Adrenal gland (tissue), 5 donors: ENCODE results near the gene CYS1.

Experiments
- POLR2A ChIP-seq, 2 donors: fragments of 450-650 bp; IDR thresholded peaks; one replicate each; pipeline ENCODE4 v1.6.1; 2017; ENCODE audit warnings: antibody characterized with exemption in 2 of 2, mild to moderate bottlenecking in 2 of 2, moderate library complexity in 1 of 2
- TF ChIP-seq, protein P1 (sequence below), 6 experiments: fragments of 450-650 bp in 4 of 6; fragments of 200-600 bp in 2 of 6; sonication (generic) in 1 of 6; IDR thresholded peaks; 1 replicate in 5 of 6; 2 replicates in 1 of 6; pipeline versions ENCODE4 v1.5.1 to v1.8.0; 2016 to 2021; ENCODE audit warnings: antibody characterized with exemption in 6 of 6, mild to moderate bottlenecking in 2 of 6, moderate library complexity in 1 of 6
- donor health status: DM: no; HTN: no; CAD: no.

DNA sequence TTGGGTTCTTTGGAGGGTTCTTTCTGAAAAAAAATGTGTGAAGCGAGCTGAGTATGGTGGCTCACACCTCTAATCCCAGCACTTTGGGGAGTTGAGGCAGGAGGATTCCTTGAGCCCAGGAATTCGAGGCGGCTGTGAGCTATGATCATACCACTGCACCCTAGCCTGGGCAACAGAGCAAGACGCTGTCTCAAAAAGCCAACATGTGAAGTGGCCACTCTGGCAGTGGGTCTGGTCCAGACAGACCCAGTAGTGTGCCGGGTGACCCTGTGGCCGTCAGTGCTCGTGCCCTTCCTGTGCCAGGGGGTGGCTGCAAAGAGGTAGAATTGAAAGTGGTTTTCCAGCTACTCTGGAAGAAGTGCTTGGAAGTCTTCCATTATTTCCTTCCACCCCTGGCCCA lies 25.2 kb downstream of the CYS1 start:
- TF ChIP-seq POLR2A (IDR thresholded peaks at IDR 0.05): no peak
- TF ChIP-seq, protein P1, sequence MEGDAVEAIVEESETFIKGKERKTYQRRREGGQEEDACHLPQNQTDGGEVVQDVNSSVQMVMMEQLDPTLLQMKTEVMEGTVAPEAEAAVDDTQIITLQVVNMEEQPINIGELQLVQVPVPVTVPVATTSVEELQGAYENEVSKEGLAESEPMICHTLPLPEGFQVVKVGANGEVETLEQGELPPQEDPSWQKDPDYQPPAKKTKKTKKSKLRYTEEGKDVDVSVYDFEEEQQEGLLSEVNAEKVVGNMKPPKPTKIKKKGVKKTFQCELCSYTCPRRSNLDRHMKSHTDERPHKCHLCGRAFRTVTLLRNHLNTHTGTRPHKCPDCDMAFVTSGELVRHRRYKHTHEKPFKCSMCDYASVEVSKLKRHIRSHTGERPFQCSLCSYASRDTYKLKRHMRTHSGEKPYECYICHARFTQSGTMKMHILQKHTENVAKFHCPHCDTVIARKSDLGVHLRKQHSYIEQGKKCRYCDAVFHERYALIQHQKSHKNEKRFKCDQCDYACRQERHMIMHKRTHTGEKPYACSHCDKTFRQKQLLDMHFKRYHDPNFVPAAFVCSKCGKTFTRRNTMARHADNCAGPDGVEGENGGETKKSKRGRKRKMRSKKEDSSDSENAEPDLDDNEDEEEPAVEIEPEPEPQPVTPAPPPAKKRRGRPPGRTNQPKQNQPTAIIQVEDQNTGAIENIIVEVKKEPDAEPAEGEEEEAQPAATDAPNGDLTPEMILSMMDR (IDR thresholded peaks at IDR 0.05): no peak
